ENCODE results near the gene SAAL1.

The SAAL1 gene

DNA sequence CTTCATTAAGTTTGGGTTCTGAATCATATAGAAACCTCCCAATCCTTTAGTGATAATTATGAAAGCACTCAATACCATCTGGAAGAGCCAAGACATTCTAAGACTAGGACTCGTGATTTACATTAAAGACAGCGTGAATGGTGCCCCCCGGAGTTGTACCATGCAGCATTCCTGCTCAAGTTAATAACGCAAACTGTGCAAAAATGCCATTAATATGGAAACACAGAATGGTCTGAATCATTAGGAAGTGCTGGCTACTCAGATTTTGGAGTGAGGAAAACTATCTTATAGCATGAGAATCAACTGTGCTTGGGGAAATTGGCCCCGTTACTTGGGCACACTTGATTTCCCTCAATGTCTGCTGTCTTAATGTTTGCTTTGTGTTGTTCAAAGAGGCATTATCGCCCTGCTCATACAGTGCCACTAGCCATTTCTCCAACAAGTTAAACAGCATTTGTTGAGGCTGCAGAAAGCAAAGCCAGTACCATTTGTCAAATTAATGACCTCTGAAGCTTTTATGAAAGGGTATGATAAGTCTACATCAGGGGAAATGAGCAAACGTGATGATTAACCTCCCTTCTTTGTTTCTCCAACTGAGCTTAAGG lies 41.3 kb downstream of the SAAL1 start:
- TF ChIP-seq, protein P1, sequence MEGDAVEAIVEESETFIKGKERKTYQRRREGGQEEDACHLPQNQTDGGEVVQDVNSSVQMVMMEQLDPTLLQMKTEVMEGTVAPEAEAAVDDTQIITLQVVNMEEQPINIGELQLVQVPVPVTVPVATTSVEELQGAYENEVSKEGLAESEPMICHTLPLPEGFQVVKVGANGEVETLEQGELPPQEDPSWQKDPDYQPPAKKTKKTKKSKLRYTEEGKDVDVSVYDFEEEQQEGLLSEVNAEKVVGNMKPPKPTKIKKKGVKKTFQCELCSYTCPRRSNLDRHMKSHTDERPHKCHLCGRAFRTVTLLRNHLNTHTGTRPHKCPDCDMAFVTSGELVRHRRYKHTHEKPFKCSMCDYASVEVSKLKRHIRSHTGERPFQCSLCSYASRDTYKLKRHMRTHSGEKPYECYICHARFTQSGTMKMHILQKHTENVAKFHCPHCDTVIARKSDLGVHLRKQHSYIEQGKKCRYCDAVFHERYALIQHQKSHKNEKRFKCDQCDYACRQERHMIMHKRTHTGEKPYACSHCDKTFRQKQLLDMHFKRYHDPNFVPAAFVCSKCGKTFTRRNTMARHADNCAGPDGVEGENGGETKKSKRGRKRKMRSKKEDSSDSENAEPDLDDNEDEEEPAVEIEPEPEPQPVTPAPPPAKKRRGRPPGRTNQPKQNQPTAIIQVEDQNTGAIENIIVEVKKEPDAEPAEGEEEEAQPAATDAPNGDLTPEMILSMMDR (conservative IDR thresholded peaks at IDR 0.05; ENCODE audit: low read depth, low read length), result no peak
- no peak overlapping the region for H3K4me3 ChIP-seq (ENCODE audit: low read length)
- DNase-seq (ENCODE audit: low read depth), result no peak

DNA sequence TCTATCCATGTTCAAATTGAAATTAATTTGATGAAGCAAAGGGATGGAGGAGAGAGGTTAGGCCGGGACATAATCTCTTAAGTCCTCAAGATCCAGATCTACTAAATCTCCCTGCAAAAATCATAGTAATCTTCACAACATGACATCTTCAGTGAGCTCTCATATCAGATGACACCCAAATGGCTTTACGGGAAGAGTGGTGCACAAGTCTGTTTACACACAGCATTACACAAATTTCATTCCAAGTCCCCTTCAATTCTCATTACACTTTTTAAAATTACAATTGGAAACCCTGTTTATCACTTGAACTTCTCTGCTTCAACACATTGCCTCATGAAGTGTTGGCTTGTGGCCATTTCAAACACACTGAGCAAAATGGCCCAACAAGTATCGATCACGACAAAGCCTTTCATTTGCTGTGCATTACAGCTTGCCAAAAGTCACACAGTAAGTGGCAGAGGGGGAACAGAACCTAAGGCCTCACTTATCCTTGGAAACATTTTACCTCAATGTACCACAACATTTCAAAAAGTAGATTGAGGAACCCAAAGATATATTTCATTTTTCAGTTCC lies 41.9 kb downstream of the SAAL1 start:
- H3K4me3 ChIP-seq (ENCODE audit: low read length), result no peak overlapping the region
- TF ChIP-seq, protein P1 (conservative IDR thresholded peaks at IDR 0.05; ENCODE audit: low read depth, low read length), result no peak
- no peak for DNase-seq (ENCODE audit: low read depth)

DNA sequence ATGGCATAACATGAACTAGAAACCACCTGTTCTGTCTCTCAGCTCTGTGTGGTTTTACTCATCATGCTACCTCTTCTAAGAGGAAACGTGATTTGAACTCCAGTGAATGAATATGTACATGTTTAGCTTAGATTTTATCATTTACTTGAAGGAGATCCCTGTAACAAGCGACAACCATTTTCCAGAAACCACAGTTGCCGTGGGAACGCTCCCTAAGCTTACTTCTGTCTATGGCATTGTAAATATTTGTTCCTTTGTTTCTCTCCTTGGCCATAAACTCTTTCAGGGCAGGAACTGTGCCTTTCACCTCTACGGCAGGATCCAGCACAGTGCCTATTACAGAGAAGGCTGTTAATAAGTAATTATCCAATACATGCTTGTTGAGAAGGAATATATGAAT lies 42.8 kb downstream of the SAAL1 start:
- TF ChIP-seq, protein P1 (conservative IDR thresholded peaks at IDR 0.05; ENCODE audit: low read depth, low read length), result no peak
- DNase-seq (ENCODE audit: low read depth), result no peak
- no peak overlapping the region for H3K4me3 ChIP-seq (ENCODE audit: low read length)

DNA sequence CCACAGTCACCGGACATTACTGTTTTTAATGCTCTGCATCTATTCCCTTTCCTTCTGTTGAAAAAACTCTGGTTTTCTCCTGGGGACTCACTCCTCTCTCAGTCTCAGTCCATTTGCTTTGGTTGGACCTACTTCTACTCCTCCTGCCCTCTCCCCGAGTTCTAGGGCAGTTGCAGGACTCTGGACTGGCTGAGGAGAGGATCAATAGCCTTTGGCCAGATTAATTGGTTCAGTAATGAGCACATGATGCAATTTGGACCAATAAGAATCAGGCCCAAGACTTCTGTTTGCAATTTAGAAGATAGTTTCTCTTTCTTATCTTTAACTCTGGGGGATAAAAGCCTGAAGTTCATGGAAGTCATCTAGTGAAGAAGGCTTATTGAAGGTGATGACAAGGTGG lies 44.5 kb downstream of the SAAL1 start:
- TF ChIP-seq, protein P1 (conservative IDR thresholded peaks at IDR 0.05; ENCODE audit: low read depth, low read length), result no peak
- H3K4me3 ChIP-seq (ENCODE audit: low read length), result no peak overlapping the region
- no peak for DNase-seq (ENCODE audit: low read depth)

DNA sequence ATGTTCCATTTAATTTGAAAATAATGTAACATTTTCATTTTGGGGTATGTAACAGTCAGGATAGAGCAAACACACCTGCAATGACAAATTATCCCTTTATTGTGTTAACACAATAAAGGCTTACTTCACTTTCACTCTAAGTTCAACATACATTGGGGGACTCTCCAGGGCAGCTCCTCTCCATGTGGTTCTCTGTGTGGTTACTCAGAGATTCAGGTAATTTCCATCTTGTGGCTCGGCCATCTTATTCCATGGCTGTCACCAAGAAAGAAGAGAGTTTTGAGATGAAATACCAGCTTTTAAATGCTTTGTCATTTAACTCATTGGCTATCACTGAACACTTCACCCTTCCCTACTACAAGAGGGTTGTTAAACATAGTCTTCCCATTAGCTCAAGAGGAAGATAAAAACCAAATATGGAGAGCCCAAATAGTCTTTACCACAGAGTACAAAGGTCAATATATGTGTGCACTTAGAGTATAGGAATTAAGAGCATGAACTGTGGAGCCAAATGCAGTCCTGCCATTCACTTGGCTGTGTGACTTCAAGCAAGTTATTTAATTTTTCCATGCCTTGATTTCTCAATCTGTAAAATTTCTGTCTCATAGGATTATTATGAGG lies 49.2 kb downstream of the SAAL1 start:
- H3K4me3 ChIP-seq (ENCODE audit: low read length), result no peak overlapping the region
- TF ChIP-seq, protein P1 (conservative IDR thresholded peaks at IDR 0.05; ENCODE audit: low read depth, low read length), result no peak
- DNase-seq (ENCODE audit: low read depth), result no peak

DNA sequence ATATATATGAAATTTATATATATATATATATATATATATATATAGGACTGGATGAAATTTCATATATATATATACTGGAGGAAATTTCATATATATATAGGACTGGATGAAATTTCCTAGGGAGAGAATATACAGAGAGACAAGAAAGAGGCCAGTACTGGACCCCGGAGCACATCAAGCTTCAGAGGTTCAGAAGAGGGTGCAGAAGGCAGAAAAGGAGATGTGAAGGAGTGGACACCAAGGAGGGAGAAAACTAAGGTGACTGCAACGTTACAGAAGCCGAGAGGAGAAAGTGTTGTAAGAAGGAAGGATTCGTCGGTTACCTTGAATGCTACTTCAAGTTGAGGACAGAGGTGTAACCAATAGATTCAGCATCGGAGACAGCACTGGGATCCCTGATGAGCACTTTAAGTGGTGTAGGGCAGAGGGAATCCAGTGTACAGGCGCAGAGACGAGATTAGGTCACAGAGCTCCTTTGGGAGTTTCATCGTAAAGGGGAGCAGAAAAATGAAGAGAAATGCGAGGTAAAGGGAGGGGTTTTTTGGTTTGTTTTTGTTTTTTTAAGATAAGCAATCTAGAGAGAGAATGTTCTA lies 51.3 kb downstream of the SAAL1 start:
- no peak for DNase-seq (ENCODE audit: low read depth)
- TF ChIP-seq, protein P1 (conservative IDR thresholded peaks at IDR 0.05; ENCODE audit: low read depth, low read length), result no peak
- no peak overlapping the region for H3K4me3 ChIP-seq (ENCODE audit: low read length)

Data from retinal pigment epithelial cell (primary cell).